Measurements from ENCODE around the gene TOLLIP. TPM values are rescaled to one million over a fixed set of nuclear protein-coding genes. Genes with fewer than 3 reads are reported as not detected.
"Not testable (repeated sequence)": the region's sequence is repeated elsewhere in the genome, so short reads cannot be mapped to it uniquely, and the experiment has no call there.

TOLLIP gene
- total RNA-seq, 1 donor from 2014 or later: 71.6 TPM

DNA sequence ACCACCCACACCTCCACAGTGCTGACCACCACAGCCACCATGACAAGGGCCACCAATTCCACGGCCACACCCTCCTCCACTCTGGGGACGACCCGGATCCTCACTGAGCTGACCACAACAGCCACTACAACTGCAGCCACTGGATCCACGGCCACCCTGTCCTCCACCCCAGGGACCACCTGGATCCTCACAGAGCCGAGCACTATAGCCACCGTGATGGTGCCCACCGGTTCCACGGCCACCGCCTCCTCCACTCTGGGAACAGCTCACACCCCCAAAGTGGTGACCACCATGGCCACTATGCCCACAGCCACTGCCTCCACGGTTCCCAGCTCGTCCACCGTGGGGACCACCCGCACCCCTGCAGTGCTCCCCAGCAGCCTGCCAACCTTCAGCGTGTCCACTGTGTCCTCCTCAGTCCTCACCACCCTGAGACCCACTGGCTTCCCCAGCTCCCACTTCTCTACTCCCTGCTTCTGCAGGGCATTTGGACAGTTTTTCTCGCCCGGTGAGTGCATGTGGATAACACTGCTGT lies 58.1 kb downstream of the TOLLIP start:
- Mint-ChIP-seq H3K36me3 (ENCODE audit: unreplicated experiment) (no peaks in the 10 kb centered on the region), H3K9me3 (ENCODE audit: unreplicated experiment) (peaks cover 3% of the 10 kb centered on the region), H3K4me1 (ENCODE audit: unreplicated experiment) (no peaks in the 10 kb centered on the region), H3K27ac (ENCODE audit: unreplicated experiment) (no peak overlapping the region), H3K27me3 (ENCODE audit: unreplicated experiment) (no peaks in the 10 kb centered on the region), H3K4me3 (ENCODE audit: unreplicated experiment) (no peak overlapping the region)
- TF ChIP-seq, protein P1, sequence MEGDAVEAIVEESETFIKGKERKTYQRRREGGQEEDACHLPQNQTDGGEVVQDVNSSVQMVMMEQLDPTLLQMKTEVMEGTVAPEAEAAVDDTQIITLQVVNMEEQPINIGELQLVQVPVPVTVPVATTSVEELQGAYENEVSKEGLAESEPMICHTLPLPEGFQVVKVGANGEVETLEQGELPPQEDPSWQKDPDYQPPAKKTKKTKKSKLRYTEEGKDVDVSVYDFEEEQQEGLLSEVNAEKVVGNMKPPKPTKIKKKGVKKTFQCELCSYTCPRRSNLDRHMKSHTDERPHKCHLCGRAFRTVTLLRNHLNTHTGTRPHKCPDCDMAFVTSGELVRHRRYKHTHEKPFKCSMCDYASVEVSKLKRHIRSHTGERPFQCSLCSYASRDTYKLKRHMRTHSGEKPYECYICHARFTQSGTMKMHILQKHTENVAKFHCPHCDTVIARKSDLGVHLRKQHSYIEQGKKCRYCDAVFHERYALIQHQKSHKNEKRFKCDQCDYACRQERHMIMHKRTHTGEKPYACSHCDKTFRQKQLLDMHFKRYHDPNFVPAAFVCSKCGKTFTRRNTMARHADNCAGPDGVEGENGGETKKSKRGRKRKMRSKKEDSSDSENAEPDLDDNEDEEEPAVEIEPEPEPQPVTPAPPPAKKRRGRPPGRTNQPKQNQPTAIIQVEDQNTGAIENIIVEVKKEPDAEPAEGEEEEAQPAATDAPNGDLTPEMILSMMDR (IDR thresholded peaks at IDR 0.05): no peak
- DNase-seq (ENCODE audit: extremely low spot score, unreplicated experiment): no peak

DNA sequence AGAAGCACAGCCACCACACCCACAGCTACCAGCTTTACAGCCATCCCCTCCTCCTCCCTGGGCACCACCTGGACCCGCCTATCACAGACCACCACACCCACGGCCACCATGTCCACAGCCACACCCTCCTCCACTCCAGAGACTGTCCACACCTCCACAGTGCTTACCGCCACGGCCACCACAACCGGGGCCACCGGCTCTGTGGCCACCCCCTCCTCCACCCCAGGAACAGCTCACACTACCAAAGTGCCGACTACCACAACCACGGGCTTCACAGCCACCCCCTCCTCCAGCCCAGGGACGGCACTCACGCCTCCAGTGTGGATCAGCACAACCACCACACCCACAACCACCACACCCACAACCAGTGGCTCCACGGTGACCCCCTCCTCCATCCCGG lies 59.0 kb downstream of the TOLLIP start:
- not testable (repeated sequence) for H3K27me3 Mint-ChIP-seq (ENCODE audit: unreplicated experiment); H3K9me3 Mint-ChIP-seq (ENCODE audit: unreplicated experiment); H3K4me3 Mint-ChIP-seq (ENCODE audit: unreplicated experiment); H3K4me1 Mint-ChIP-seq (ENCODE audit: unreplicated experiment); H3K36me3 Mint-ChIP-seq (ENCODE audit: unreplicated experiment); DNase-seq (ENCODE audit: extremely low spot score, unreplicated experiment); H3K27ac Mint-ChIP-seq (ENCODE audit: unreplicated experiment)

DNA sequence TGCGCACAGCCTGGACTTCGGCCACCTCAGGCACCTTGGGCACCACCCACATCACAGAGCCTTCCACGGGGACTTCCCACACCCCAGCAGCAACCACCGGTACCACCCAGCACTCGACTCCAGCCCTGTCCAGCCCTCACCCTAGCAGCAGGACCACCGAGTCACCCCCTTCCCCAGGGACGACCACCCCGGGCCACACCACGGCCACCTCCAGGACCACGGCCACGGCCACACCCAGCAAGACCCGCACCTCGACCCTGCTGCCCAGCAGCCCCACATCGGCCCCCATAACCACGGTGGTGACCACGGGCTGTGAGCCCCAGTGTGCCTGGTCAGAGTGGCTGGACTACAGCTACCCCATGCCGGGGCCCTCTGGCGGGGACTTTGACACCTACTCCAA lies 60.5 kb downstream of the TOLLIP start:
- H3K36me3 Mint-ChIP-seq (ENCODE audit: unreplicated experiment); H3K9me3 Mint-ChIP-seq (ENCODE audit: unreplicated experiment); DNase-seq (ENCODE audit: extremely low spot score, unreplicated experiment); H3K27me3 Mint-ChIP-seq (ENCODE audit: unreplicated experiment); H3K4me1 Mint-ChIP-seq (ENCODE audit: unreplicated experiment); H3K4me3 Mint-ChIP-seq (ENCODE audit: unreplicated experiment); H3K27ac Mint-ChIP-seq (ENCODE audit: unreplicated experiment): not testable (repeated sequence)

DNA sequence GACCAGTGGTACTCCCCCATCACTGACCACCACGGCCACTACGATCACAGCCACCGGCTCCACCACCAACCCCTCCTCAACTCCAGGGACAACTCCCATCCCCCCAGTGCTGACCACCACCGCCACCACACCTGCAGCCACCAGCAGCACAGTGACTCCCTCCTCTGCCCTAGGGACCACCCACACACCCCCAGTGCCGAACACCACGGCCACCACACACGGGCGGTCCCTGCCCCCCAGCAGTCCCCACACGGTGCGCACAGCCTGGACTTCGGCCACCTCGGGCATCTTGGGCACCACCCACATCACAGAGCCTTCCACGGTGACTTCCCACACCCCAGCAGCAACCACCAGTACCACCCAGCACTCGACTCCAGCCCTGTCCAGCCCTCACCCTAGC lies 62.4 kb downstream of the TOLLIP start:
- H3K4me1 Mint-ChIP-seq (ENCODE audit: unreplicated experiment); DNase-seq (ENCODE audit: extremely low spot score, unreplicated experiment); H3K27ac Mint-ChIP-seq (ENCODE audit: unreplicated experiment); H3K27me3 Mint-ChIP-seq (ENCODE audit: unreplicated experiment); H3K4me3 Mint-ChIP-seq (ENCODE audit: unreplicated experiment); H3K9me3 Mint-ChIP-seq (ENCODE audit: unreplicated experiment); H3K36me3 Mint-ChIP-seq (ENCODE audit: unreplicated experiment): not testable (repeated sequence)

DNA sequence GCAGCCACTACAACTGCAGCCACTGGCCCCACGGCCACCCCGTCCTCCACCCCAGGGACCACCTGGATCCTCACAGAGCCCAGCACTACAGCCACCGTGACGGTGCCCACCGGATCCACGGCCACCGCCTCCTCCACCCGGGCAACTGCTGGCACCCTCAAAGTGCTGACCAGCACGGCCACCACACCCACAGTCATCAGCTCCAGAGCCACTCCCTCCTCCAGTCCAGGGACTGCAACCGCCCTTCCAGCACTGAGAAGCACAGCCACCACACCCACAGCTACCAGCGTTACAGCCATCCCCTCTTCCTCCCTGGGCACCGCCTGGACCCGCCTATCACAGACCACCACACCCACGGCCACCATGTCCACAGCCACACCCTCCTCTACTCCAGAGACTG lies 63.1 kb downstream of the TOLLIP start:
- not testable (repeated sequence) for H3K4me3 Mint-ChIP-seq (ENCODE audit: unreplicated experiment); H3K9me3 Mint-ChIP-seq (ENCODE audit: unreplicated experiment); DNase-seq (ENCODE audit: extremely low spot score, unreplicated experiment); H3K27me3 Mint-ChIP-seq (ENCODE audit: unreplicated experiment); H3K27ac Mint-ChIP-seq (ENCODE audit: unreplicated experiment); H3K36me3 Mint-ChIP-seq (ENCODE audit: unreplicated experiment); H3K4me1 Mint-ChIP-seq (ENCODE audit: unreplicated experiment)

DNA sequence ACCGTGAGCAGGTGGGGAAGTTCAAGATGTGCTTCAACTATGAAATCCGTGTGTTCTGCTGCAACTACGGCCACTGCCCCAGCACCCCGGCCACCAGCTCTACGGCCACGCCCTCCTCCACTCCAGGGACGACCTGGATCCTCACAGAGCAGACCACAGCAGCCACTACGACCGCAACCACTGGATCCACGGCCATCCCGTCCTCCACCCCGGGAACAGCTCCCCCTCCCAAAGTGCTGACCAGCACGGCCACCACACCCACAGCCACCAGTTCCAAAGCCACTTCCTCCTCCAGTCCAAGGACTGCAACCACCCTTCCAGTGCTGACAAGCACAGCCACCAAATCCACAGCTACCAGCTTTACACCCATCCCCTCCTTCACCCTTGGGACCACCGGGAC lies 63.7 kb downstream of the TOLLIP start:
- not testable (repeated sequence) for H3K4me3 Mint-ChIP-seq (ENCODE audit: unreplicated experiment); H3K27me3 Mint-ChIP-seq (ENCODE audit: unreplicated experiment); H3K27ac Mint-ChIP-seq (ENCODE audit: unreplicated experiment); H3K36me3 Mint-ChIP-seq (ENCODE audit: unreplicated experiment); H3K9me3 Mint-ChIP-seq (ENCODE audit: unreplicated experiment); DNase-seq (ENCODE audit: extremely low spot score, unreplicated experiment); H3K4me1 Mint-ChIP-seq (ENCODE audit: unreplicated experiment)

DNA sequence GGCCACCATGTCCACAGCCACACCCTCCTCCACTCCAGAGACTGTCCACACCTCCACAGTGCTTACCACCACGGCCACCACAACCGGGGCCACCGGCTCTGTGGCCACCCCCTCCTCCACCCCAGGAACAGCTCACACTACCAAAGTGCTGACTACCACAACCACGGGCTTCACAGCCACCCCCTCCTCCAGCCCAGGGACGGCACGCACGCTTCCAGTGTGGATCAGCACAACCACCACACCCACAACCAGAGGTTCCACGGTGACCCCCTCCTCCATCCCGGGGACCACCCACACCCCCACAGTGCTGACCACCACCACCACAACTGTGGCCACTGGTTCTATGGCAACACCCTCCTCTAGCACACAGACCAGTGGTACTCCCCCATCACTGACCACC lies 64.9 kb downstream of the TOLLIP start:
- H3K4me1 Mint-ChIP-seq (ENCODE audit: unreplicated experiment); H3K27ac Mint-ChIP-seq (ENCODE audit: unreplicated experiment); DNase-seq (ENCODE audit: extremely low spot score, unreplicated experiment); H3K9me3 Mint-ChIP-seq (ENCODE audit: unreplicated experiment); H3K4me3 Mint-ChIP-seq (ENCODE audit: unreplicated experiment); H3K36me3 Mint-ChIP-seq (ENCODE audit: unreplicated experiment); H3K27me3 Mint-ChIP-seq (ENCODE audit: unreplicated experiment): not testable (repeated sequence)

DNA sequence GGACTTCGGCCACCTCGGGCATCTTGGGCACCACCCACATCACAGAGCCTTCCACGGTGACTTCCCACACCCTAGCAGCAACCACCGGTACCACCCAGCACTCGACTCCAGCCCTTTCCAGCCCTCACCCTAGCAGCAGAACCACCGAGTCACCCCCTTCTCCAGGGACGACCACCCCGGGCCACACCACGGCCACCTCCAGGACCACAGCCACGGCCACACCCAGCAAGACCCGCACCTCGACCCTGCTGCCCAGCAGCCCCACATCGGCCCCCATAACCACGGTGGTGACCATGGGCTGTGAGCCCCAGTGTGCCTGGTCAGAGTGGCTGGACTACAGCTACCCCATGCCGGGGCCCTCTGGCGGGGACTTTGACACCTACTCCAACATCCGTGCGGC lies 65.9 kb downstream of the TOLLIP start:
- H3K27me3 Mint-ChIP-seq (ENCODE audit: unreplicated experiment); H3K4me1 Mint-ChIP-seq (ENCODE audit: unreplicated experiment); H3K4me3 Mint-ChIP-seq (ENCODE audit: unreplicated experiment); H3K36me3 Mint-ChIP-seq (ENCODE audit: unreplicated experiment); H3K27ac Mint-ChIP-seq (ENCODE audit: unreplicated experiment); DNase-seq (ENCODE audit: extremely low spot score, unreplicated experiment); H3K9me3 Mint-ChIP-seq (ENCODE audit: unreplicated experiment): not testable (repeated sequence)

DNA sequence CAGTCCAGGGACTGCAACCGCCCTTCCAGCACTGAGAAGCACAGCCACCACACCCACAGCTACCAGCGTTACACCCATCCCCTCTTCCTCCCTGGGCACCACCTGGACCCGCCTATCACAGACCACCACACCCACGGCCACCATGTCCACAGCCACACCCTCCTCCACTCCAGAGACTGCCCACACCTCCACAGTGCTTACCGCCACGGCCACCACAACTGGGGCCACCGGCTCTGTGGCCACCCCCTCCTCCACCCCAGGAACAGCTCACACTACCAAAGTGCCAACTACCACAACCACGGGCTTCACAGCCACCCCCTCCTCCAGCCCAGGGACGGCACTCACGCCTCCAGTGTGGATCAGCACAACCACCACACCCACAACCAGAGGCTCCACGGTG lies 66.7 kb downstream of the TOLLIP start:
- not testable (repeated sequence) for H3K4me1 Mint-ChIP-seq (ENCODE audit: unreplicated experiment); H3K27ac Mint-ChIP-seq (ENCODE audit: unreplicated experiment); H3K36me3 Mint-ChIP-seq (ENCODE audit: unreplicated experiment); H3K9me3 Mint-ChIP-seq (ENCODE audit: unreplicated experiment); DNase-seq (ENCODE audit: extremely low spot score, unreplicated experiment); H3K4me3 Mint-ChIP-seq (ENCODE audit: unreplicated experiment); H3K27me3 Mint-ChIP-seq (ENCODE audit: unreplicated experiment)

Data from osteocyte (in vitro differentiated cells).